A549 (cell line): ENCODE measurements around the gene NPRL2. TPM values are rescaled to one million over a fixed set of nuclear protein-coding genes. Genes with fewer than 3 reads are reported as not detected.

ENCODE experiments used
- ATAC-seq, 2 experiments: fragments of 200-7000 bp in 1 of 2; fragments of >200 bp in 1 of 2; cut with Nextera tagmentation in 1 of 2; cut with Tn5 transposase in 1 of 2; 3 replicates each; pipeline versions ENCODE4 v1.8.0 to v1.9.1; 2018 to 2020; ENCODE audit warnings: mild to moderate bottlenecking in 1 of 2, moderate library complexity in 1 of 2
- CTCF ChIA-PET: fragments of 300-600 bp; sonication (Branson Sonifier 250); formaldehyde crosslinking; extraction: SDS; loops from one replicate; lab custom pipeline; 2021; ENCODE audit warnings: antibody characterized with exemption, inconsistent platforms; lab: Yijun Ruan, JAX
- POLR2A ChIA-PET: fragments of 350-600 bp; formaldehyde crosslinking; extraction: SDS; loops from one replicate; lab custom pipeline; 2021; ENCODE audit warnings: antibody characterized with exemption, inconsistent platforms; lab: Yijun Ruan, JAX
- DNase-seq, 2 experiments: peaks; one replicate each; pipeline versions ENCODE4 v3.0.0 to v3.0.0-alpha.2; 2011 to 2016; ENCODE audit warnings: low read depth in 1 of 2, low spot score in 1 of 2
- FAIRE-seq: peaks from 2 replicates; lab custom pipeline; 2011; peaks lifted over from hg19 to GRCh38; lab: Jason Lieb, UNC
- H3K27ac ChIP-seq, 2 experiments: fragments of >200 bp; sonication (Bioruptor Twin); formaldehyde crosslinking; 3 replicates each; pipeline ENCODE4 v1.5.1; 2016 to 2017
- H3K4me1 ChIP-seq: fragments of >200 bp; sonication (Bioruptor Twin); formaldehyde crosslinking; 3 replicates; pipeline ENCODE4 v1.6.1; 2016
- H3K4me2 ChIP-seq: fragments of >200 bp; sonication (Bioruptor Twin); formaldehyde crosslinking; 3 replicates; pipeline ENCODE4 v1.6.1; 2016
- H3K4me3 ChIP-seq: fragments of >200 bp; sonication (Bioruptor Twin); formaldehyde crosslinking; 3 replicates; pipeline ENCODE4 v1.5.1; 2016
- H3K9me3 ChIP-seq: fragments of >200 bp; sonication (Bioruptor Twin); formaldehyde crosslinking; 3 replicates; pipeline ENCODE4 v1.6.1; 2016
- ATOH8 ChIP-seq: fragments of 250-450 bp; sonication (Bioruptor Pico); IDR thresholded peaks from 2 replicates; pipeline ENCODE4 v1.5.0; 2020; ENCODE audit warnings: low read depth, mild to moderate bottlenecking, moderate library complexity
- CBX2 ChIP-seq: fragments of 200-600 bp; sonication (generic); IDR thresholded peaks from 2 replicates; pipeline ENCODE4 v1.6.1; 2016; ENCODE audit warnings: low read depth, mild to moderate bottlenecking, borderline replicate concordance
- CBX8 ChIP-seq: fragments of 200-600 bp; sonication (generic); IDR thresholded peaks from 2 replicates; pipeline ENCODE4 v1.6.1; 2016
- CEBPB ChIP-seq, 2 experiments: fragments of >200 bp in 1 of 2; sonication (Bioruptor Twin) in 1 of 2; formaldehyde crosslinking in 1 of 2; IDR thresholded peaks; 2 replicates each; pipeline ENCODE4 v1.6.1; 2012 to 2016
- E2F6 ChIP-seq: IDR thresholded peaks from 2 replicates; pipeline ENCODE4 v1.6.1; 2012; ENCODE audit warnings: low read depth, borderline replicate concordance
- EHF ChIP-seq: fragments of 250-450 bp; sonication (Bioruptor Pico); IDR thresholded peaks from 2 replicates; pipeline ENCODE4 v1.5.0; 2020; ENCODE audit warnings: mild to moderate bottlenecking
- ELK1 ChIP-seq: fragments of 150-350 bp; IDR thresholded peaks from 2 replicates; pipeline ENCODE4 v1.6.1; 2014; ENCODE audit warnings: low read depth, mild to moderate bottlenecking, low read length
- FOXS1 ChIP-seq: fragments of 250-450 bp; sonication (Bioruptor Pico); IDR thresholded peaks from 2 replicates; pipeline ENCODE4 v1.5.0; 2020; ENCODE audit warnings: mild to moderate bottlenecking, moderate library complexity
- GATA3 ChIP-seq: IDR thresholded peaks from 2 replicates; pipeline ENCODE4 v1.6.1; 2012; ENCODE audit warnings: borderline replicate concordance
- HOXB13 ChIP-seq: fragments of 250-450 bp; sonication (Bioruptor Pico); IDR thresholded peaks from 2 replicates; pipeline ENCODE4 v1.5.0; 2020; ENCODE audit warnings: low read depth, mild to moderate bottlenecking, moderate library complexity
- HOXB5 ChIP-seq: fragments of 250-450 bp; sonication (Bioruptor Pico); IDR thresholded peaks from 2 replicates; pipeline ENCODE4 v1.5.0; 2020; ENCODE audit warnings: mild to moderate bottlenecking, moderate library complexity
- KDM1A ChIP-seq: fragments of 200-600 bp; sonication (generic); IDR thresholded peaks from 2 replicates; pipeline ENCODE4 v1.6.1; 2016; ENCODE audit warnings: low read depth, mild to moderate bottlenecking
- KDM5A ChIP-seq: fragments of 200-600 bp; sonication (generic); IDR thresholded peaks from 2 replicates; pipeline ENCODE4 v1.6.1; 2016; ENCODE audit warnings: antibody characterized with exemption, mild to moderate bottlenecking
- PHF8 ChIP-seq: fragments of 200-600 bp; sonication (generic); IDR thresholded peaks from 2 replicates; pipeline ENCODE4 v1.6.1; 2016; ENCODE audit warnings: low read depth, mild to moderate bottlenecking, antibody characterized with exemption, moderate library complexity, borderline replicate concordance
- POLR2A ChIP-seq: IDR thresholded peaks from 2 replicates; pipeline ENCODE4 v1.6.1; 2012; ENCODE audit warnings: mild to moderate bottlenecking, low read length
- RCOR1 ChIP-seq: fragments of 150-350 bp; IDR thresholded peaks from 2 replicates; pipeline ENCODE4 v1.6.1; 2014; ENCODE audit warnings: antibody characterized with exemption, low read length, low read depth
- REST ChIP-seq: fragments of 200-600 bp; sonication (generic); IDR thresholded peaks from 2 replicates; pipeline ENCODE4 v1.6.1; 2016; ENCODE audit warnings: antibody characterized with exemption, mild to moderate bottlenecking, moderate library complexity
- TFCP2L1 ChIP-seq: fragments of 250-450 bp; sonication (Bioruptor Pico); IDR thresholded peaks from 2 replicates; pipeline ENCODE4 v1.5.0; 2021; ENCODE audit warnings: mild to moderate bottlenecking
- USF2 ChIP-seq: fragments of 450-650 bp; IDR thresholded peaks from 2 replicates; pipeline ENCODE4 v1.6.1; 2014; ENCODE audit warnings: antibody characterized with exemption
- ZFP36 ChIP-seq: fragments of 450-650 bp; IDR thresholded peaks from 2 replicates; pipeline ENCODE4 v1.6.1; 2014; ENCODE audit warnings: borderline replicate concordance; ENCODE audit not compliant: partially characterized antibody
- ZSCAN20 ChIP-seq: fragments of 250-450 bp; sonication (Bioruptor Pico); IDR thresholded peaks from 2 replicates; pipeline ENCODE4 v1.8.0; 2022; ENCODE audit warnings: mild to moderate bottlenecking, moderate library complexity
- WGBS: methylation state at CpG from one replicate; pipeline ENCODE4 v1.1.6; 2017; ENCODE audit errors: missing lambda C conversion rate; 5-methylcytosine and 5-hydroxymethylcytosine counted together
- polyA plus RNA-seq, 4 experiments: library from polyadenylated mRNA; depleted of rRNA in 3 of 4; stranded (reverse); fragments of >200 nt; fragmentation: RNase III in 1 of 4; extraction: RNeasy Plus Mini Kit Qiagen cat#74134 plus additional on column Dnase treatment in 1 of 4; gene quantifications; 2 replicates in 3 of 4; 3 replicates in 1 of 4; pipeline ENCODE4 v1.2.3, GENCODE V29; 2011 to 2017

NPRL2 gene
- polyA plus RNA-seq, 2 of the 4 experiments (the other 2 are of a cell fraction): 19.5 to 19.9 TPM

GRCh38 chr3:50341537-50341936 is 9.0 kb downstream of the NPRL2 start:
- ChIA-PET POLR2A (no interaction called here), CTCF (interaction anchor here (1.1 kb wide), 1 partner anchor 20 kb away, joined by 3 read pairs; no protein-coding TSS in a partner anchor)
- H3K4me3 ChIP-seq: no peak overlapping the region
- DNase-seq (no peak), ATAC-seq (no peak), FAIRE-seq (no peak)
- 97% methylated on average over 9 of the region's 9 CpGs for WGBS
- peaks cover 8% of the 10 kb centered on the region for H3K4me1 ChIP-seq
- no peak overlapping the region for H3K4me2 ChIP-seq
- no peaks in the 10 kb centered on the region for H3K9me3 ChIP-seq
- H3K27ac ChIP-seq: no peak overlapping the region
- TF ChIP-seq ELK1: no peak
- no peak for TF ChIP-seq FOXS1 (CRISPR knock-in tag)
- TF ChIP-seq HOXB5: no peak
- no peak for TF ChIP-seq CEBPB (IDR thresholded peaks at IDR 0.05)
- no peak for TF ChIP-seq ATOH8 (CRISPR knock-in tag)
- no peak for TF ChIP-seq E2F6

- POLR2A ChIA-PET: no interaction called here
- FAIRE-seq (no peak), DNase-seq (no peak), ATAC-seq (no peak)
- H3K4me3 ChIP-seq: no peak within 1 kb of the TSS
- no peak within 1 kb of the TSS for H3K4me2 ChIP-seq
- TF ChIP-seq HOXB13 (CRISPR knock-in tag): no peak
- no peak for TF ChIP-seq REST
- TF ChIP-seq TFCP2L1: no peak
- no peak for TF ChIP-seq ZSCAN20 (CRISPR knock-in tag)
- TF ChIP-seq USF2: no peak
- no peak for TF ChIP-seq POLR2A
- TF ChIP-seq PHF8: no peak
- TF ChIP-seq ZFP36: no peak
- no peak for TF ChIP-seq GATA3
- no peak for TF ChIP-seq KDM5A
- no peak for TF ChIP-seq EHF (CRISPR knock-in tag)
- TF ChIP-seq KDM1A: no peak
- TF ChIP-seq CBX8: no peak
- no peak for TF ChIP-seq RCOR1
- no peak for TF ChIP-seq CBX2
- WGBS: 87% methylated on average over 22 of the region's 85 CpGs
- CTCF ChIA-PET: interaction anchor here (1.1 kb wide), 1 partner anchor 19 kb away, joined by 3 read pairs; no protein-coding TSS in a partner anchor
- H3K27ac ChIP-seq: no peak within 1 kb of the TSS
- H3K9me3 ChIP-seq: no peaks in the 10 kb centered on the region
- peaks cover 10% of the 10 kb centered on the region for H3K4me1 ChIP-seq
Measured at GRCh38 chr3:50340448-50341329, 9.9 kb downstream of the NPRL2 start, which contains the start of gene RASSF1. Gene RASSF1, minus strand, starts transcription at chr3:50340836. Its CDS starts 31 bp downstream, at chr3:50340805.
